GM21515 (cell line): Measurements from ENCODE around the gene EXD3.
A peak's percentile ranks its signal among the peaks of the same experiment; 100 is the strongest.

Experiments
- ATAC-seq: cut with Tn5 transposase; IDR thresholded peaks from one replicate; pipeline ENCODE4 v1.9.1; 2021; ENCODE audit not compliant: unreplicated experiment

Gene EXD3

DNA sequence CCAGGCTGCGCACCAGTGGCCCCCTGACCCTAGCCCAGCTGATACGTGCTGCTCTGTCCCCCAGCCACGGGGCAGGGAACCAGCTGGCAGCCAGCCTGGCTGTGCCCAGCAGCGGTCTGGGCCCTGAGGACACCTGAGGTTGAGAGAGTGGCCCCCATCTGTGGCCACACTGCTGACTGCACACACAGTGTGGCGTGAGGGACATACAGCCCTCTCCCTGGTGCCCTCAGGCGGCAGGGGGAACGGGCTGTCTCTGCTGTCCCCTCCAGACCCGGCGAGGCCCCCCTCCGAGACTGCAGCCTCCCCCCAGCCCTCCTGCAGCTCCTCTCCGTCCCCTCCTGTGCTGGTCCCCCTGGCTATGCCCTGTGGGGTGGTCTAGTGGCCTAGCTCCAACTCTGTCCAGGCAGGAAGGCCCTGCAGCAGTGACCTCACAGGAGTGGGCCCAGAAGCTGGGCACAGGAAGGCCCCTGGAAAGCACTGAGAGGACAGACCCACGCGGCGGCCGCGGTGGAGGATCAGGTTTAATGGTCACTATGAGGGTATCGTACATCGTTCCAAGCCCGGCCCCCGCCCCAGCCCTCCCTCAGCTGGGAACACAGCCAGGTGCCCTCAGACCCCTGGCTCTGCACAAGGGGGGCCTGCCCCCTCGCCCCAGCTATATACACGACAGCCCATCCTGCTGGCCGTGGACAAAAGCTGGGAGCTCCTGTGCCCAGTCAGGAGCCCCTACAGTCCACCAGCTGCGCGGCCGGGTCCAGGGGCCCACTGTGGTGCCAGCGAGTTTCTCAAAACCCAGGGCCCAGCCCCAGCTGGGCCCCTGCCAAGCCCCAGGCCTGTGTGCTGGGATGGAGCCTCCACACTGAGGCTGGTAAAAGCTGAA, 25.0 kb upstream of the EXD3 start:
- no peak for ATAC-seq

DNA sequence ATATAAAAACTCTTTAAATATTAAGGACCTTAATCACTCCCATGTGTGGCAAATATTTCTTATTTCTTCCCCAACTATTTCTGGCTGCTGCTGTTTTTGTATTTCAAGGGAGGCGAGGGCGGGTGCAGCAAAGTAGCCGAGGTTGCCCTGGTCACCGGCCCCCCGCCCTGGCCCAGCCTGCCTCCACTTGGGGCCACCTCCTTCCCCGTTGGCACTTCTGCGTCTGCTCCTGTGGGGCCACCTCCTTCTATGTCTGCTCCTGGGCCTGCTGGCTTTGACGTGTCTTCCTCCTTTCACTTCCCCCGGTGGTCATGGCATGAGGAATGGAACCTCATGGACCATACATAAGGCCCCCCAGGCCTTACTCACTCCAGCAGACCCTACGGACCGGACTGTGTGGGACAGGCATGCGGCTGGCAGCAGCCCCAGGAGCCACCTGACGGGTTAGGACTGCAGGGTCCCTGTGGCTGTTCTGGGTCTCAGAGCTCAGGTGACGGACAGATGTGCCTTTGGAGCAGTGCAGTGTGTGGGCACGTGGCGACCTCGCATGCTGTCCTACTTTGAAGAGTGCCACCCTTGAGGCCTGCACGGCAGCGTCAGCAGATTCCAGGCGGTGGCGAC, 24.0 kb upstream of the EXD3 start:
- ATAC-seq: no peak

DNA sequence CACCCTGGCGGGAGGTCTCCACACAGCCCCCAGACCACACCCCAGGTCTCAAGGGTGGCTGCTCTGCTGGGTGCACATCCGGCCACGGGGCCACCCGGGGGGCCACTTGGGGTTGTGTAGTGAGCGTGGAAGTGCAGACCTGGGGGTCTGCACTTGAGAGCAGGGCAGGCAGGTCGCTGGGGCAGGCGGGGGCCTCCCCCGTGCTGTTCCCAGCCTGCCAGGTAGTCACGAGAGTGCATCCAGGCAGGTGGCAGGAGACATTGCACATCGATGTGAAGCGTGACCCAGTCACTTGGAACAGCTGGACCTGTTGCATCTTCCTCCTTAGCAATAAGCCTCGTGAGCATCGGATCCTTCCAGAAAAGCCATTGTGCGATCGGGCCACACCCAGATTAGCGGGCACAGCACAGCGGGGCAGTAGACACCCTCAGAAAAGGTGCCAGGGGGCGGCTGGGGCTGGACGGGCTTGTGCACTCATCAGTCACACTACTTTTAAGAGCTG, 23.0 kb upstream of the EXD3 start:
- ATAC-seq: no peak

DNA sequence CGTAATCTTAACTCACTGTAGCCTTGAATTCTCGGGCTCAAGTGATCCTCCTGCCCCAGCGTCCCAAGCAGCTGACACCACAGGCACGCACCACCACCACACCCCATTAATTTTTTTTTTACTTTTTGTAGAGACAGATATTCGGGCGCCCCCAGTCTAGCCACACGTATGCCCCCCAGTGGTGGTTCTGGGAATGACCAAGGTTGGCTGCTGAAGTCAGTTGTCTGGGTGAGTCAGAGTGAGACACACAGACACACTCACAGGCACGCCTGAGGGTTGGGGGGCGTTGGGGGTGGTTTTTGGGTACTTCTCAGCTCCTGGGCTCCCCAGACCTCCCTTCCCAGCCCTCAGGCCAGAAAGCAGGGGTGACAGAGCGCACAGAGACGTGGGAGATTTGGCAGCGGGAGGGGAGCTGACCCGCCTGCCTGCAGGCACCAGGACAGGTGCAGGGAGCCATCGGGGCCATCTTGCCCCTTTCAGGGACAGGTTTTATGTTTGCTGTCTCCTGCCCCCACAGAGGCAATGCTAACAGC, 22.4 kb upstream of the EXD3 start:
- ATAC-seq: peak; percentile 51

DNA sequence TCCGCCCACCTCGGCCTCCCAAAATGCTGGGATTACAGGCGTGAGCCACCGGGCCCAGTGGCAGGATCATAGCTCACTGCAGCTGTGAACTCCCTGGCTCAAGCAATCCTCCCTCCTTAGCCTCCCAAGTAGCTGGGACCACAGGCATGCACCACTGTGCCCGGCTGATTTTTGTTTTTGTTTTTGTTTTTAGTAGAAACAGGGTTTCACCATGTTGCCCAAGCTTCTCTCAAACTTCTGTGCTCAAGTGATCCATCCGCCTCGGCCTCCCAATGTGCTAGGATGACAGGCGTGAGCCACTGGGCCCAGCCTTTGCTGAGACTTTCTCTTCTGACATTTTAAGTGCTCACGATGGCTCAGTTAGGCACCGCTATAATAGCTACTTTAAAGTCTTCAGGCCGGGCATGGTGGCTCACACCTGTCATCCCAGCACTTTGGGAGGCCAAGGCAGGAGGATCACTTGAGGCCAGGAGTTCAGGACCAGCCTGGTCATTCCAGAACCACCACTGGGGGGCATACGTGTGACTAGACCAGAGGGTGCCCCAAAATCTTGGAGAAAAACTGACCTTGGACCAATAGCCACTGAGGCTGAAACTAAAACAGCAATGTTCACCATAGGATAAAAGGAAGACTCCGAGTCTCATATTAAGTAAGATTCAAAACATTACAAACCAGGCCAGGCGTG, 21.3 kb upstream of the EXD3 start:
- ATAC-seq: no peak

DNA sequence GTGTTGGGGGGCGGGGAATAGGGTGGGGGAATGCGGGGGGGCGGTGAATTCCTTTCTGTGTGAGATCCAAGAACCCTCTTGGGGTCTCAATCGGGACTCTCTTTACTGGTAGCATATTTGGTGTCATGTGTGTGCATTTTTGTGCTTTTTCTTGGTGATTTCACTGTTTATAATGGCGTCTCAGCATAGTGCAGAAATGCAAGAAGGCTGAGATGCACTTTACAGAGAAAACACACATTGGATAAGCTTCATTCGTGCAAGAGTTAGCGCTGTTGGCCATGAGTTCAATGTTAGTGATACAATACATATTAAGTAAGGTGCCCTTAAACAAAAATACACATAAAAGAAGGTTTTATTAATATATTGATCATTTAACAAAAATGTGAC, 19.0 kb upstream of the EXD3 start:
- ATAC-seq: no peak

DNA sequence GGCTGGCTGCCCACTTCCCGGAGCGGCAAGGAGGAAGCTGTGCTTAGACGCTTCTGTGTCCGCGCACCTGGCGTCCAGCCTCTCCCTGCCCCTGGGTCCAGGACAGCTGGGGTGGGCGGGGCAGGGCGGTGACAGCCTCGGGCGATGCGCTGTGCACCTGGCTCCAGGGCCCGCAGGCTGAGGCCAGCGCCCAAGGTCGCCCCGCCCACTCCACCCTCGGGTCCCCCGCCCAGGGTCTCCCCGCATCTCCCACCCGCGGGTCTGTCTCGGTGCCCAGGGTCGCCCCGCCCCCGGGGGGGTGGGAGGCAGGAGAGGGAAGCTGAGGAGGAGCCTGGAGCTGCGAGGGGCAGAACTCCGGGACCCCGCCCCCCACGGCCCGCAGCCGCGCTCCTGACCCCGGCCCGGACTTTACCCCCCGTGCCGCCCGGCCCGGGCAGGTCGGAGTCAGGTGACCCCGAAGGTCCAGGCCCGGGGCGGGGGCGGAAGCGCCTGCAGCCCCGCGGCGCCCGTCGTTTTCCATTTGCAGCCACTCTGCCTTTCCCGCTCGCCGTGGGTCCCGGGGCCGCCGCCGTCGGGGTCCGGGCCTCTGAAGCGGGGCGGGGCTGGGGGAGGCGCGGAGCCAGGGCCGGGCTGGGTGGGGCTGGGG, 18.4 kb upstream of the EXD3 start, which contains the start of gene ENTPD8:
ENTPD8 (minus strand) TSS at position 69 of the 646 bp plus-strand sequence. CDS start 3,072 bp downstream, outside the sequence.
- no peak for ATAC-seq

DNA sequence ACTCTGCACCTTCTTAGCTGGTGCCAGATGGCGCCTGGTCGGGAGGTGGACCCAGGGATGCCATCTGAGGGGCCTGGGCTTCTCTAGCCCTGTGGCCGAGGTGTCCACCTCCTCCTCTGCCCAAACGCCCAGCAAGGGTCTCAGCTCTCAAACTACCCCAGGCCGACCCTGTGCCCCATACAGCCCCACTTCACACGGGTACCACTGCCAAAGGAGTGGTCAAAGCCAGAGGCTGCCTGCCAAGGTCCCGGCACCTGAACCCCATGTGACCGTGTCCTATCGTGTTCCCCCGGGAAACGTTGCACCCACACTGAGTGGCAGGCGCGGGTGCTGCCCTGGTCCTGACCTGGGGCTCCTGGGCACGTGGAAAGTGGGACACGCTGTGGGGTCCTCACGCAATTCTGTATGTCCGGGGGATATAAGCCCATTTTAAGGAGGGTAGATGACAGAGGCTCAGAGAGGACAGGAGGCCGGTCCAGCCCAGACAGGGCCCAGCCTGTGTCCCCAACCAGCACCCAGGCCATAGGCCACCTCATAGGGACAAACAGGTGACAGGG, 16.3 kb upstream of the EXD3 start:
- ATAC-seq: no peak

DNA sequence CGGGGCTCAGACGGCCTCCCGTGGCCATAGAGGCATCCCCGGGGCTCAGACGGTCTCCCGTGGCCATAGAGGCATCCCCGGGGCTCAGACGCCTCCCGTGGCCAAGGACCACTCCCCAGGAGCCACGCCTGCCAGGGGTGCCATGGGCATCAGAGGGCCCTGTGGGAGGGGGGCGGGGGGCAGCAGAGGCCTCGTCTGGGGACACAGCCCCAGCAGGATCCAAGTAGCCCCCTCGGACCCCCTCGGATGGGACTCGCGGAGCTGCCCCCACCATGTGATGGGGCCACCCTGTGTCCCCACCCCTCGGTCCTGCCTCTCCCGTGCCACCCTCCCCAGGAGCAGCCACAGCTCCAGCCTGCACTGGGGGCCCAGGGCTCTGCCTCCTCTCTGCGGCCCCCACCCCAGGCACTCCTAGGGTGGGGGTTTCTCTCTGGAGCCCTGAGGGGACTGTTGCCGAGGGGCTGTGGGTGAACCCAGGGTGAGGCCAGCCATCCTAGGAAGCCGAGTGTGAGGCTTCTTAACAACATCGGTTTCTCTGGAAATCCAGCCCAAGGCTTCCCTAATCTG, 15.7 kb upstream of the EXD3 start:
- ATAC-seq: no peak

DNA sequence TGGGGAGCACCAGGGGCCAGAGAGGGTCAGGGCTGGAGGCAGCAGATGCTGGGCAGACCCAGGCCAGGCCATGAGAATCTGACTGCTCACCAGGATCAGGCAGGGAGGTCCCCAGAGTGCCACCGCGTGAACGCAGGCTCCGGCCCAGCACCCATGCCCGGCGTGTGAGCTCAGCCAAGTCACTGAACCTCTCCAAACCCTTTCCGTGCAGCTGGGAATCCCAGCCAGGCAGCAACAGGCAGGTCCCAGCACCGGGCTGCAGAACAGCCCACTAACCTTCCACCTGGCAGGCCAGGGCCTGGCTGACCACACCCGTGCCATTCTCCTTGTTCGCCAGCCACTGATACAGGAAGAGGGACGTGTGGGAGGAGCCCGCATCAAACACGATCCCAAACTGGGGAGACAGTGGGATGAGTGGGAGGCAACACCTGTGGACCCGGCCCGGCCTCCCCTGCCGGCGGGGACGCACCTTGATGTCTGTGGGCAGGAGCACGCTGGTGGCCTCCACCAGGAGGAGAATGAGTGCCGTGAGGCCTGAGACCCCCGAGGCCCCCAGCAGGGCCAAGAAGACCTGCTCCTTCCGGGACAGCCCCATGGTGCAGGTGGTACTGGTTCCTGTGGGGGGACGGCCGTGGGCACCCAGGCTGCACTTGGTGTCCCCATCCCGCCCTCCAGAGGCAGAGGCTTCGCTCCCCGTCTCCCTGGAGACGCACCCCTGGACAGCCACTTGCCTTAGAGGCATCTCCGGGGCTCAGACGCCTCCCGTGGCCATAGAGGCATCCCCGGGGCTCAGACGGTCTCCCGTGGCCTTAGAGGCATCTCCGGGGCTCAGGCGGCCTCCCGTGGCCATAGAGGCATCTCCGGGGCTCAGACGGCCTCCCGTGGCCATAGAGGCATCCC, 15.0 kb upstream of the EXD3 start:
- ATAC-seq: no peak

DNA sequence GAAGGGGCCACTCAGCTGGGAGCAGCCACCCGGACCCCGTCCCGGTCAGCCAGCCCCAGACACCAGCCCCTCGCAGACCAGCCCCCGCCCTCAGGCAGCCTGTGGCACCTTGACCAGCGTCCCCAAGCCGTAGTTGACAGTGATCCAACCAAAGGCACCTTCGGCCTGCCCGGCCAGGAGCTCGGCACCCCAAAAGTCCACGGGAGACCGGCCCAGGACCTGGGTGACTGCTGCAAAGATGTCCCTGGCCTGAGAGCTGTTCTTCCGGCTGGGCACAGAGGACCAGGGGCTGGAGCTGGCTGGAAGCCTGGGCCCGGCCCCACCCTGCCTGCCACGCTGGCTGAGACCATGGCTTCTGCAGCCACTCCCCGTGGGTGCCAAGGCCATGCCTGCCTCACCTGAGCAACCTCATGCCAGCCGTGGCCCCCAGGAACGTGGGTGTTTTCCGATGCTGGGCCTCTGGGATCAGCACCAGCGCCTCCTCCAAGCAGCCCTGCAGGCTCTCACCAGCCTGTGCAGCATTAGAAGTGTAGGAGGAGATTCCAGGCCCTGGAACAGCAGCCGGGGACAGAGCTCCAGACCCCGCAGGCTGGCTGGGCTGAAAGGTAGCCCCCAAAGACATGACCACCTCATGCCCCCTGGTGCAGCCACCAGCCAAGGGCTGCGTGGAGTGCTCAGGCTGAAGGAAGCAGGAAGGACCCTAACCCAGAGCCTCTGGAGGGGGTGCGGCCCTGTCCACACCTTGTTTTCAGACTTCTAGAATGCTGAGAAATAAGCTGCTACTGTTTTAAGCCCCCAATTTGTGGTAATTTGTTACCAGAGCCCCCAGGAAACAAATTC, 14.0 kb upstream of the EXD3 start:
- ATAC-seq: no peak

DNA sequence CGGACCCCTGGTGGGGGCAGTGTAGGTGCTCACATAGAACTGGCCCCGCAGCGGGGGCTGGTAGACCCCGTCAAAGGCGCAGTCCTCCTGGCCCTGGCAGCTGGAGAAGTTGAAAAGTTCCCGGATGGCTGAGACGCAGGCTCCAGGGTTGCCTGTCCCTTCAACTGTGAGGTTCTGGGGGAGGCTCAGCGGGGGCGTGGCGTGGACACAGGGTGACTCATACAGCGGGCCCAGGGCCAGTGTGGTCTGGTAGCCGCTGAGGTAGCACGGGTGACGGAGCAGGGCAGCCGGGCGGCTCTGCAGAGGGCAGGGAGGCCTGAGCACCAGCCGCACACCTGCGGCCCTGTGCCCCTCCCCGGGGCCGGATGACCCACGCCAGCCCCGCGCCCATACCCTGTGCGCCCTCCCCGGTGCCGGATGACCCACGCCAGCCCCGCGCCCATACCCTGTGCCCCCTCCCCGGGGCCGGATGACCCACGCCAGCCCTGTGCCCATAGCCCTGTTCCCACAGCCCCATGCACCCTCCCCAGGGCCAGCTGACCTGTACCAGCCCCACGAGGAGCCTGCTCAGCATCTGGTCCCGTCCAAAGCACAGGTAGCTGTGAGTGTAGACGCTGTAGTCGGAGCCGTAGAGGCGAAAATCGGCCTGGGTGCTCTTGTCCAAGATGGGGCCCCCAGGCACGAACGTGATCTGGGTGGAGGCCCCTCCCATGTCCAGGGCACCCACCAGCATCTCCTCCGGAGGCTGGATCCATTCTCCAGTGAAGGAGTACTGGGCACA, 13.2 kb upstream of the EXD3 start:
- no peak for ATAC-seq

DNA sequence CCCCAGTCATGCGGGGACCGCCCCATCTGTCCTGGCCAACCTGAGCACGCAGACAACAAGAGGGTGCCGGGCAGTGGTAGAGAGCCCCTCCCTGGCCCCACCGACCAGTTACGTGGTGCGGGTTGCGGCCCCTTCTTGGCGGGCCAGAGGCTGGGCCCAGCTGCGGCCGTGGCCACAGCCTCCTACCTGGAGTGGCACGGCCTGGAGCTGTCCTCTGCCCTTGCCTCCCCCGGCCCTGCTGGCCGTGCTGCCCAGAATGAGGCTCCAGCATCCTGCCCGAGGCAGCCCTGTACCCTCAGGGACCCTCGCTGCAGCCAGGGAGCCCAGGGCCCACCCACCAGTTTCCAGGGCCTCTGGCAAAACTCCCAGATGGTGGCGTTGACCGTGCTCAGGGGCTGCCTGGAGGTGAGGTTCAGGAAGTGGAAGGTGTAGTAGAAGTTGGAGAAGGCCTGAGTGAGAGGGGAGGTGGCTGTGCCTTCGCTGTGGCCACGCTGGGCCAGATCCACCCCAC, 12.5 kb upstream of the EXD3 start:
- ATAC-seq: no peak

DNA sequence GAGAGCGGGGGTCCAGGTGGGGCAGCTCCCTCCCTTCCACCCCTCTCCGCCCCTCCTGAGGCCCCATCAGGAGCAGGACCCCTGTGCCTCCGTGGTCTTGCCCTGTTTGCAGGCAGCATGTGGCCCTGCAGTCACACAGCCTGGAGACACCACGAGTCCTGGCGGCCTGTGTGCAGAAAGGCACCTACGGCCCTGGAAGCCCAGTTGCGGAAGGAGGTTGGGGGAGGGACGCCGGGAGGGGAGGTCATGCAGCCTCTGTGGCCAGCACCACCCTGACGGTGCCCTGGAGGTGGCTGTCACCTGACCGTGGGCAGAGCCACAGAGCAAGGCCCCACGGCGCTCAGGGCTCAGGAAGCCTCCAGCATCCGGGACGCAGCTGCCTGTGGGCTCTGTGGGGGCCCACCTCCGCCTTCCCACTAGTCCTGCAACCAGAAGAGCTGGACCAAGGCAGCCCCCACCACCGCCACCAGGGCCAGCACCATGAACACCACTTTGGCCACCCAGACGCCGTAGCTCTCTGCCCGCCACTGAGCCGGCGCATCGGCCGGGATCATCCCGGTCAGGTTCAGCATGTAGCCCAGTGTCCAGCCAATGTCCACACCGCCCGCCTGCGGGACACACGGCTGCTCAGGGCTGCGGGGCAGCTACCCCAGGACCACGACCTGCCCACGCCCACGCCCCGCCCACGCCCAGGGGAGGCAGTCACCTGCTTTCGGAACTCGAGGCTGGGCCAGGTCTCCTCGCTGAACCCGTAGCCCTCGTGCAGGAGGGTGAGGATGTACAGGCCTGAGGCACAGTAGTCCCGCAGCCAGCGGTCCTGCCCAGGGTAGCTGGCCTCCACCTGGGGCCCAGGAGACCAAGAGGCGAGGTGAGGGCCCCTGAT, 11.8 kb upstream of the EXD3 start:
- ATAC-seq: no peak

DNA sequence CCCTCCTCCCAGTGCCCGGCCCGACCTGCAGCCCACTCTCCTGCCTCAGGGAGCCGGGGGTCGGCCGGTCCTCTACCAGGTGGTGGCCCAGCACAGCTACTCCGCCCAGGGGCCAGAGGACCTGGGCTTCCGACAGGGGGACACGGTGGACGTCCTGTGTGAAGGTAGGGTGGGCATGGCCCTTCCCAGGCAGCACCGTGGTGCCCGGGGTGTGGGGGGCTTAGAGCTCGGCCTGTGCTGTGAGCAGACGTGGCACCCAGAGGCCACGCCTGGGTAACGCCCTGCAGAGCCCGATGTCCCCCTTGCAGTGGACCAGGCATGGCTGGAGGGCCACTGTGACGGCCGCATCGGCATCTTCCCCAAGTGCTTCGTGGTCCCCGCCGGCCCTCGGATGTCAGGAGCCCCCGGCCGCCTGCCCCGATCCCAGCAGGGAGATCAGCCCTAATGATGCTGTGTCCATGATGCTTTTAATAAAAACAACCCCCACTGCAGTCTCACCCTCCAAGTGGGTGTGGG, 11.0 kb upstream of the EXD3 start:
- no peak for ATAC-seq

DNA sequence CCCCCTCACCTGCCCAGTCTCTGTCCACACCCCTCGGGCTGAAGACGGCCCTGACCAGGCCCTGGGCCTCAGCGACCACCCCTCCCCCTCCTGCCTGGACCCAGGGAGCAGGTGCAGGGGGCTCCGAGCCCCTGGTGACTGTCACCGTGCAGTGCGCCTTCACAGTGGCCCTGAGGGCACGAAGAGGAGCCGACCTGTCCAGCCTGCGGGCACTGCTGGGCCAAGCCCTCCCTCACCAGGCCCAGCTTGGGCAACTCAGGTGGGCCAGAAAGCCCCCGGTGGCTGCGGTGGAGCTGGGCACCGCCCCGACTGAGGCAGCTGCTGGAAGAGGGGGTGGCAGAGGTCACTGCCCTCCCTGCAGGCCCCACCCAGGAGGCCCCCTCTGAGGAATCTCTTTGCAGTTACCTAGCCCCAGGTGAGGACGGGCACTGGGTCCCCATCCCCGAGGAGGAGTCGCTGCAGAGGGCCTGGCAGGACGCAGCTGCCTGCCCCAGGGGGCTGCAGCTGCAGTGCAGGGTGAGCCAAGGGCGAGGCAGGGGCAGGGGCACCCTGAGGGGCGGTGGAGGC, 10.5 kb upstream of the EXD3 start:
- ATAC-seq: no peak
